ENCODE data around the gene NTN1. TPM values are rescaled to one million over a fixed set of nuclear protein-coding genes. Genes with fewer than 3 reads are reported as not detected.

NTN1 gene
- total RNA-seq, 1 experiment from 2014 or later = 4.2 TPM

DNA sequence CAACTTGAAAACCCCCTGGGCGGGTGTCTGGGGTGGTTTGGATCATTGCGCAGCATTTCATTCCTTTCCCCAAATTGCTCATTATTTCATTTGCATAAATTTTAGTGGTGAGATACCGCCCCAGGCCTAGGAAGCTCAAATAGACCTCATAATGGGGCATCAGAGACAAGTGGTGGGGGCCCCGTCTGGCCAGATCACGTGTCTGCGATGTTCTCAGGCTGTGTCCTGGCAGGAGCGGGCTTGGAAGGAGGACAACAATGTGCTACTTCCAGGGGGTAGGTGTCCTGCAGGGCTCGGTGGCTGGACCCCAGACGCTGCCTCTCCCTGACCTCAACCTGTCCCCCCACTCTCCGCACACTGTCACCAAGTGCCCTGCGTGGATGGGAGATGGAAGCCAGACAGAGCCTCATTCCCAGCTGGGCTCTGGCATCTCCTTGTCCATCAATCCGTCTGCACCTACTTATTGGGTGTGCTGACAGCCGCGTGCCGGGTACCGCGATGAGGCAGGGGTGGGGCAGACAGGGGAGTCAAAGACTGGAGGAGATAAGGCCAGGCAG, 116.9 kb downstream of the NTN1 start:
- DNase-seq (ENCODE audit: low read depth, low spot score) (no peak), ATAC-seq (no peak)
- no peak overlapping the region for H3K9ac ChIP-seq (ENCODE audit: low read length)
- H3K4me3 ChIP-seq (replicated peaks in 1 of 2; ENCODE audit: low read depth in 1 of 2, low read length in 2 of 2) = no peak overlapping the region
- H3K9me2 ChIP-seq (ENCODE audit: insufficient read depth) = no peaks in the 10 kb centered on the region
- TF ChIP-seq YY1 (IDR thresholded peaks at IDR 0.05; ENCODE audit: extremely low read depth, insufficient replicate concordance, low read depth, low read length) (no peak), CBX3 (IDR thresholded peaks at IDR 0.05; ENCODE audit: low read depth) (no peak)
- peaks cover 0 to 7% of the 10 kb centered on the region in 2 experiments; a peak in 1 of 4 replicates for H3K4me1 ChIP-seq (ENCODE audit: control insufficient read depth in 1 of 2, insufficient read depth in 2 of 2, low read length in 2 of 2)
- ChIA-PET RAD21 (ENCODE audit: low non-redundant PET in 1 of 2, low total read pairs in 2 of 2, uncharacterized antibody in 2 of 2, unreplicated experiment in 2 of 2) (no interaction called here), CTCF (no interaction called here), POLR2A (no interaction called here)
- H3K36me3 ChIP-seq (ENCODE audit: control insufficient read depth in 1 of 2, insufficient read depth in 2 of 2, low read length in 2 of 2) = no peaks in the 10 kb centered on the region
- intact Hi-C loops (cut with micrococcal nuclease) = no loop called here
- no peaks in the 10 kb centered on the region for H3K79me2 ChIP-seq (ENCODE audit: insufficient read depth, low read length)
- no TSS peak for BruUV-seq (replicated peaks)
- H3K27ac ChIP-seq (ENCODE audit: low read depth, low read length) = no peak overlapping the region
- H4K20me1 ChIP-seq (ENCODE audit: insufficient read depth) = no peaks in the 10 kb centered on the region
- H2AFZ ChIP-seq (ENCODE audit: low read depth, low read length, poor library complexity, severe bottlenecking) = no peak overlapping the region
- H3K4me2 ChIP-seq (ENCODE audit: low read length) = no peak overlapping the region
- no peaks in the 10 kb centered on the region for H3K27me3 ChIP-seq (ENCODE audit: insufficient read depth, low read length)
- no peaks in the 10 kb centered on the region for H3K9me3 ChIP-seq (ENCODE audit: control insufficient read depth in 1 of 2, insufficient read depth in 1 of 2, low read depth in 1 of 2, low read length in 2 of 2)

- no peaks in the 10 kb centered on the region for H4K20me1 ChIP-seq (ENCODE audit: insufficient read depth)
- H3K79me2 ChIP-seq (ENCODE audit: insufficient read depth, low read length) = no peaks in the 10 kb centered on the region
- H3K4me3 ChIP-seq (replicated peaks in 1 of 2; ENCODE audit: low read depth in 1 of 2, low read length in 2 of 2) = no peak overlapping the region
- no peak for TF ChIP-seq SP1 (IDR thresholded peaks at IDR 0.05; ENCODE audit: low read depth)
- TF ChIP-seq CEBPB (IDR thresholded peaks at IDR 0.05; ENCODE audit: low read depth) = no peak
- no peak for TF ChIP-seq JUND (IDR thresholded peaks at IDR 0.05)
- TF ChIP-seq ZNF274 (IDR thresholded peaks at IDR 0.05; ENCODE audit: low read depth, low read length) = no peak
- no peak for TF ChIP-seq EZH2phosphoT487 (IDR thresholded peaks at IDR 0.05; ENCODE audit: borderline replicate concordance)
- no peak for TF ChIP-seq ZFX (IDR thresholded peaks at IDR 0.05)
- TF ChIP-seq, protein P1, sequence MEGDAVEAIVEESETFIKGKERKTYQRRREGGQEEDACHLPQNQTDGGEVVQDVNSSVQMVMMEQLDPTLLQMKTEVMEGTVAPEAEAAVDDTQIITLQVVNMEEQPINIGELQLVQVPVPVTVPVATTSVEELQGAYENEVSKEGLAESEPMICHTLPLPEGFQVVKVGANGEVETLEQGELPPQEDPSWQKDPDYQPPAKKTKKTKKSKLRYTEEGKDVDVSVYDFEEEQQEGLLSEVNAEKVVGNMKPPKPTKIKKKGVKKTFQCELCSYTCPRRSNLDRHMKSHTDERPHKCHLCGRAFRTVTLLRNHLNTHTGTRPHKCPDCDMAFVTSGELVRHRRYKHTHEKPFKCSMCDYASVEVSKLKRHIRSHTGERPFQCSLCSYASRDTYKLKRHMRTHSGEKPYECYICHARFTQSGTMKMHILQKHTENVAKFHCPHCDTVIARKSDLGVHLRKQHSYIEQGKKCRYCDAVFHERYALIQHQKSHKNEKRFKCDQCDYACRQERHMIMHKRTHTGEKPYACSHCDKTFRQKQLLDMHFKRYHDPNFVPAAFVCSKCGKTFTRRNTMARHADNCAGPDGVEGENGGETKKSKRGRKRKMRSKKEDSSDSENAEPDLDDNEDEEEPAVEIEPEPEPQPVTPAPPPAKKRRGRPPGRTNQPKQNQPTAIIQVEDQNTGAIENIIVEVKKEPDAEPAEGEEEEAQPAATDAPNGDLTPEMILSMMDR (IDR thresholded peaks at IDR 0.05 in 2 of 3, conservative IDR thresholded peaks at IDR 0.05 in 1 of 3; ENCODE audit: borderline replicate concordance in 1 of 3, insufficient read depth in 1 of 3, low read depth in 2 of 3, low read length in 2 of 3) = no peak
- no peak for ATAC-seq
- H3K27me3 ChIP-seq (ENCODE audit: insufficient read depth, low read length) = no peaks in the 10 kb centered on the region
- H3K4me1 ChIP-seq (ENCODE audit: control insufficient read depth in 1 of 2, insufficient read depth in 2 of 2, low read length in 2 of 2) = peaks cover 0 to 7% of the 10 kb centered on the region in 2 experiments; a peak in 1 of 4 replicates
- no peaks in the 10 kb centered on the region for H3K9me3 ChIP-seq (ENCODE audit: control insufficient read depth in 1 of 2, insufficient read depth in 1 of 2, low read depth in 1 of 2, low read length in 2 of 2)
- intact Hi-C loops (cut with micrococcal nuclease) = no loop called here
- ChIA-PET RAD21 (ENCODE audit: low non-redundant PET in 1 of 2, low total read pairs in 2 of 2, uncharacterized antibody in 2 of 2, unreplicated experiment in 2 of 2) (no interaction called here), CTCF (no interaction called here), POLR2A (no interaction called here)
- H3K9me2 ChIP-seq (ENCODE audit: insufficient read depth) = no peaks in the 10 kb centered on the region
- no TSS peak for BruUV-seq (replicated peaks)
- H3K36me3 ChIP-seq (ENCODE audit: control insufficient read depth in 1 of 2, insufficient read depth in 2 of 2, low read length in 2 of 2) = no peaks in the 10 kb centered on the region
- no peak overlapping the region for H2AFZ ChIP-seq (ENCODE audit: low read depth, low read length, poor library complexity, severe bottlenecking)
- H3K4me2 ChIP-seq (ENCODE audit: low read length) = no peak overlapping the region
- no peak for DNase-seq (ENCODE audit: low read depth, low spot score)
- no peak overlapping the region for H3K27ac ChIP-seq (ENCODE audit: low read depth, low read length)
- H3K9ac ChIP-seq (ENCODE audit: low read length) = no peak overlapping the region
Observed at GRCh38 chr17:9139695-9140094, 118.4 kb downstream of the NTN1 start.

All from HCT116 (cell line).